Bronchus fibroblast of lung (primary cell): ENCODE data around the gene MXRA8. TPM values are rescaled to one million over a fixed set of nuclear protein-coding genes. Genes with fewer than 3 reads are reported as not detected.

Experiments used
- total RNA-seq: library from RNA; depleted of rRNA; stranded (reverse); fragments of >200 nt; gene quantifications from 2 replicates; pipeline ENCODE4 v1.2.3, GENCODE V29; 2015

MXRA8 gene, protein sequence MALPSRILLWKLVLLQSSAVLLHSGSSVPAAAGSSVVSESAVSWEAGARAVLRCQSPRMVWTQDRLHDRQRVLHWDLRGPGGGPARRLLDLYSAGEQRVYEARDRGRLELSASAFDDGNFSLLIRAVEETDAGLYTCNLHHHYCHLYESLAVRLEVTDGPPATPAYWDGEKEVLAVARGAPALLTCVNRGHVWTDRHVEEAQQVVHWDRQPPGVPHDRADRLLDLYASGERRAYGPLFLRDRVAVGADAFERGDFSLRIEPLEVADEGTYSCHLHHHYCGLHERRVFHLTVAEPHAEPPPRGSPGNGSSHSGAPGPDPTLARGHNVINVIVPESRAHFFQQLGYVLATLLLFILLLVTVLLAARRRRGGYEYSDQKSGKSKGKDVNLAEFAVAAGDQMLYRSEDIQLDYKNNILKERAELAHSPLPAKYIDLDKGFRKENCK
- total RNA-seq, result 382 and 409 TPM in 2 replicates

GRCh38 chr1:1358433-1359271, at the start of gene MXRA8:
Gene MXRA8 (minus strand): TSS chr1:1358555. CDS start chr1:1358504, 51 bp downstream.

DNA sequence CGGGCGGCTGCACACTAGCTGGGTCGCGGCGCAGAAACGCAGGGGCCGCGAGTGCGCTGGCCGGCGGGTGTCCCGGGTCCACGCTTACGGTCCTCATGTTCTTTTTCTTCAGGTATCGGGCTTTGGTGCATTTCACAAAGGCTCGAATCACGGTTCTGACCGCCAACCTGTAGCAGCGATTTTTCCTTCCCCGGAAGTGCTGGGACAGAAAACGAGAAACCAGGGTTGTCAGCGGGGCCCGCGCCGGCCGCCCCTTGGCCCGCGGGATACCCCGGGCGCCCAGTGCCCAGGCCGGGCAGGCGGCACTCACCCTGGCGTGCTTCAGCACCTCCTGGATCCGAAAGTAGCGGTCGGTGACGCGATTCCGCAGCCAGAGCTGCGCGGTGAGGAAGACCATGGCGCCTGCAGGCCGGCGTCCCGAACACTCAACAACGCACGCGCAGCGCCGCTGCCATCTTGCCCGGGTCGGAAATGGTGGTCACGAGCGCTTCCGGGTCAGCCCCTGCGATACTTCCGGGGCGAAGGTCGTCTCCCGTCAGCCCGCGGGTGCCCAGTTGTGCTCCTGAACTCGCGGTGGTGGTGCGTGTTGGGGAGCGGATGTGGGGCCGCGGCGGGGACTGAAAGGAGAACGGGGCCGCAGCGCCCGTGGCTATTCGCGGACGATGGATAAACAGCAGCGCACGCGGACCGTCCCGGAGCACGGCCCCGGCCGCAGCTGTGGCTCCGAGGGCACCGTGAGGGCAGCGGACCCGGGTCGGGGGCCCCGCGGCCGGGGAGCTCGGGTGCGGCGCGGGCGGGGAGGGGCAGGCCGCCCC, 48.7 kb upstream of the MXRA8 start, which contains the start of gene MRPL20:
Gene MRPL20 (minus strand): TSS at position 473 of the 815 bp plus-strand sequence. CDS start 76 bp downstream, at position 397.

GRCh38 chr1:1399187-1399871, 41.0 kb upstream of the MXRA8 start, which contains the start of gene CCNL2:
Gene CCNL2 (minus strand): TSS chr1:1399335. CDS start chr1:1399306, 29 bp downstream.

GRCh38 chr1:1374929-1375662, 16.7 kb upstream of the MXRA8 start, which contains the start of gene AURKAIP1:
Gene AURKAIP1 (minus strand): TSS chr1:1375207. CDS start chr1:1374756, 451 bp downstream.

DNA sequence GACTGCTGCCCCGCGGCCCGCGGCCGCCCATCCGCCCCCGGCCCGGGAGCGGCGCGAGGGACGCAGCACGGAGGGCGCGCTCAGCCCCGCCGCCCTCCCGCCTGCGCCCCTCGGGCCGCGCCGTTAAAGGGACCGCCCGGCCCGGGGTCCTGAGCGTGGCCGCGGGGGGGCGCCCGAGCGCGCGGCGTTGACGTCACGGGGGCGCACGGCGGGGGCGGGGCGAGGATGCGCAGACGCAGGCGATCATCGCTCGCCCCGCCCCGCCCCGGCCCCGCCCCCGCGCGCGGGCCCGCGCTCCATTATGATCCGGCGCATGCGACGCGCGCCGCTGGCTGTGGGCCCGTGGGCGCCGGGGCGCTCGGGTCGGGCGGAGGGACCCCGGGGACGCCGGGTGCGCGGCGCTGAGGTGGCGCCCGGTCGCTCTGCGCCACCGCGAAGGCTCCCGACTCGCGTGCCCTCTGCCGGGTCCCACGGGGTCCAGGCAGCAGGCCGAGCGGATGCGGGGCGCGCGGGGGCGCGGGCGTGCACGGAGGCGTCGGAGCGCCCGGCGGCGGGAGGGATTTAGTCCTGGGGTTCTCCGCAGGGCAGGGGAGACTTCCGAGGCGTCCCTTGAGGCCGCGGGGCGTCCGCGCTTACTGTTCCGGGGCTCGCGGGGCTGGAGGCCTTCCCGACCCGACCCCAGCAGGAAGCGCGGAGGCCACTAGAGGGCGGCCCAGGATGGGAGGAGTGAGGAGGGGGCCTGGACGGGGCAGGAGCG, 8.9 kb downstream of the MXRA8 start, which contains the start of gene DVL1:
Gene DVL1 (minus strand): TSS at position 163 of the 757 bp plus-strand sequence. CDS start 353 bp downstream, outside the sequence.

DNA sequence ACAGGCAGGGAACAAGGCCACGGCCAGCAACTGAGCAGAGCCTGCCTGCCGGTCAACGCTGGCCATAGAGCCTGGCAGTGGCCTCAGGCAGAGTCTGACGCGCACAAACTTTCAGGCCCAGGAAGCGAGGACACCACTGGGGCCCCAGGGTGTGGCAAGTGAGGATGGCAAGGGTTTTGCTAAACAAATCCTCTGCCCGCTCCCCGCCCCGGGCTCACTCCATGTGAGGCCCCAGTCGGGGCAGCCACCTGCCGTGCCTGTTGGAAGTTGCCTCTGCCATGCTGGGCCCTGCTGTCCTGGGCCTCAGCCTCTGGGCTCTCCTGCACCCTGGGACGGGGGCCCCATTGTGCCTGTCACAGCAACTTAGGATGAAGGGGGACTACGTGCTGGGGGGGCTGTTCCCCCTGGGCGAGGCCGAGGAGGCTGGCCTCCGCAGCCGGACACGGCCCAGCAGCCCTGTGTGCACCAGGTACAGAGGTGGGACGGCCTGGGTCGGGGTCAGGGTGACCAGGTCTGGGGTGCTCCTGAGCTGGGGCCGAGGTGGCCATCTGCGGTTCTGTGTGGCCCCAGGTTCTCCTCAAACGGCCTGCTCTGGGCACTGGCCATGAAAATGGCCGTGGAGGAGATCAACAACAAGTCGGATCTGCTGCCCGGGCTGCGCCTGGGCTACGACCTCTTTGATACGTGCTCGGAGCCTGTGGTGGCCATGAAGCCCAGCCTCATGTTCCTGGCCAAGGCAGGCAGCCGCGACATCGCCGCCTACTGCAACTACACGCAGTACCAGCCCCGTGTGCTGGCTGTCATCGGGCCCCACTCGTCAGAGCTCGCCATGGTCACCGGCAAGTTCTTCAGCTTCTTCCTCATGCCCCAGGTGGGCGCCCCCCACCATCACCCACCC, 27.0 kb downstream of the MXRA8 start, which contains the start of gene TAS1R3:
Gene TAS1R3 (plus strand): TSS at position 213 of the 898 bp plus-strand sequence. CDS start 66 bp downstream, at position 279.

DNA sequence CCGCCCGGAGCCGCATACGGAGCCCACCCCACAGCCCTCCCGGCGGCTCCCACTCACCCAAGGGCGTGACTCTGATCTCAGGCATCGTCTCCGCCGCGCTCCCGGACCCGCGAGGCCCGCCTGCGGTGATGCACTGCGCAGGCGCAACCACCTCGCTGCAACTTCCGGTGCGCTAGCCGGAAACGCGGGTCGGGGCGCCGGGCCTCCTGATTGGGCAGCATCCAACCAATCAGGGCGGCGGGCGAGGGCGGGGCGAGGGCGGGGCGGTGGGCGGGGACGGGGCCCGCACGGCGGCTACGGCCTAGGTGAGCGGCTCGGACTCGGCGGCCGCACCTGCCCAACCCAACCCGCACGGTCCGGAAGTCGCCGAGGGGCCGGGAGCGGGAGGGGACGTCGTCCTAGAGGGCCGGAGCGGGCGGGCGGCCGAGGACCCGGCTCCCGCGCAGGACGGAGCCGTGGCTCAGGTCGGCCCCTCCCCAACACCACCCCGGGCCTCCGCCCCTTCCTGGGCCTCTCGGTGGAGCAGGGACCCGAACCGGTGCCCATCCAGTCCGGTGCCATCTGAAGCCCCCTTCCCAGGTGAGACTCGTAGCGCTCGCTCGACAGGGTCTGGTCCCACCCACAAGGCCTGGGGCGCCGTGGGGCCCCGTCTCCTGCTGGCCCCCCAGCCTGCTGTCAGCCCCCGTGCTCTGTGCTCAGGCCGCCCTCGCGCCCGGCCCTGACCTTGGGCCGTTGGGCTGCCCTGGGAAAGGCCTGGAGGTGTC, 33.6 kb downstream of the MXRA8 start, which contains the start of the genes CPTP and INTS11:
Gene CPTP (plus strand): TSS at position 279 of the 764 bp plus-strand sequence. CDS start 2,109 bp downstream, outside the sequence.
Gene INTS11 (minus strand): TSS at position 137 of the 764 bp plus-strand sequence. CDS start 52 bp downstream, at position 85.

DNA sequence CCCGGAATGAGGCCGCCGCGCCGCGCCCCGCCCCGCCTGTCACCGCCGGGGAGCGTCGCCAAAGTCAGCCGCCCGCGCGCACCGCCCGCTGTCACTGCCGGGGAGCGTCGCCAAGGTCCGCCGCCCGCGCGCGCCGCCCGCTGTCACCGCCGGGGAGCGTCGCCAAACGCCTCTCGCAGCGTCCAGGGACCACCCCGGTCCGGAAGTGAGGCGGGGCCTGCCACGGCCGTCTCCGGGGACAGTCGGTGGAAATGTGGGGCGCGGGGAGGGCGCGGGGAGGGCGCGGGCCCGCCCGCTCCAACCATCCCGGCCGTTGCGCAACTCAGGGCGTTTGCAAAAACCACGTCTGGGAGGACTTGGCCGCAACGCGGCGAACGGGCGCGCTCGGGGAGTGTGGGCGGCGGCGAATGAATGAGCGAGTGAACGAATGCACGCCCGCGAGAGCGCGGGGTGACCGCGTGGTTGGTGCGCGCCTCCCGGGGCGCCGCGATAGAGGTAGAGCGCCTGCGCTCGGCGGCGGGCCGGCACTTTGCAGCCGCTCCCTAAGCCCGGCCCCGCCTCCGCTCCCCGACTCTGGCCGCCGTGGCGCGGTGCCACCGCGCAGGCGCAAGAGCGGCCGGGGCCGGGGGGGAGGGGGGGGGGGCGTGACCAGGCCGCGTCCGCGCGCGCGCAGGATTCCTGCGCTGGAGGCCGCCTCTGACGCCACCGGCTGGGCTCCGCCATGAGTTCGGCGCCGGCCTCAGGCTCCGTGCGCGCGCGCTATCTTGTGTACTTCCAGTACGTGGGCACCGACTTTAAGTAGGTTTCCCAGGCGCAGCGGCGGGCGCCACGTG, 50.2 kb downstream of the MXRA8 start, which contains the start of the genes ACAP3 and PUSL1:
Gene ACAP3 (minus strand): TSS at position 8 of the 833 bp plus-strand sequence. CDS start 115 bp downstream, outside the sequence.
Gene PUSL1 (plus strand): TSS at position 675 of the 833 bp plus-strand sequence. CDS start 47 bp downstream, at position 722.

Other genes starting within 250 kb of the MXRA8 start
- gene C1orf159, start 242.5 kb downstream of the MXRA8 start, total RNA-seq, result 13.8 and 14.7 TPM in 2 replicates
- gene TTLL10, start 184.7 kb downstream of the MXRA8 start, total RNA-seq, result not detected in 2 replicates
- 0.34 TPM in 1 of 2 replicates, not detected in the other for gene TNFRSF18, start 152.0 kb downstream of the MXRA8 start, total RNA-seq
- 0.17 and 0.30 TPM in 2 replicates for gene TNFRSF4, start 144.4 kb downstream of the MXRA8 start, total RNA-seq
- gene SDF4, start 126.6 kb downstream of the MXRA8 start, total RNA-seq, result 125 and 128 TPM in 2 replicates
- gene B3GALT6, start 126.3 kb downstream of the MXRA8 start, total RNA-seq, result 23.2 and 25.7 TPM in 2 replicates
- gene C1QTNF12, start 111.8 kb downstream of the MXRA8 start, total RNA-seq, result 0.17 and 0.59 TPM in 2 replicates
- gene UBE2J2, start 84.7 kb downstream of the MXRA8 start, total RNA-seq, result 45.9 and 61.7 TPM in 2 replicates
- gene SCNN1D, start 78.1 kb downstream of the MXRA8 start, total RNA-seq, result 0.30 and 1.2 TPM in 2 replicates
- 27.6 and 28.9 TPM in 2 replicates for gene ACAP3, start 50.6 kb downstream of the MXRA8 start, total RNA-seq
- 32.4 and 42.2 TPM in 2 replicates for gene PUSL1, start 50.0 kb downstream of the MXRA8 start, total RNA-seq
- 112 and 113 TPM in 2 replicates for gene INTS11, start 33.9 kb downstream of the MXRA8 start, total RNA-seq
- gene CPTP, start 33.8 kb downstream of the MXRA8 start, total RNA-seq, result 26.0 and 29.1 TPM in 2 replicates
- gene TAS1R3, start 27.3 kb downstream of the MXRA8 start, total RNA-seq, result under 0.01 TPM in 2 replicates
- gene DVL1, start 9.1 kb downstream of the MXRA8 start, total RNA-seq, result 60.1 and 71.6 TPM in 2 replicates
- 193 and 196 TPM in 2 replicates for gene AURKAIP1, start 16.7 kb upstream of the MXRA8 start, total RNA-seq
- 53.2 and 54.5 TPM in 2 replicates for gene CCNL2, start 40.8 kb upstream of the MXRA8 start, total RNA-seq
- gene MRPL20, start 48.7 kb upstream of the MXRA8 start, total RNA-seq, result 153 and 190 TPM in 2 replicates
- gene ANKRD65, start 62.7 kb upstream of the MXRA8 start, total RNA-seq, result 0.45 and 0.50 TPM in 2 replicates
- gene VWA1, start 77.1 kb upstream of the MXRA8 start, total RNA-seq, result 7.1 and 7.9 TPM in 2 replicates
- gene ATAD3C, start 91.1 kb upstream of the MXRA8 start, total RNA-seq, result under 0.01 TPM in 1 of 2 replicates, not detected in the other
- 25.1 and 26.3 TPM in 2 replicates for gene ATAD3B, start 113.2 kb upstream of the MXRA8 start, total RNA-seq
- 65.6 and 66.2 TPM in 2 replicates for gene ATAD3A, start 153.6 kb upstream of the MXRA8 start, total RNA-seq
- 3.0 and 4.0 TPM in 2 replicates for gene TMEM240, start 182.1 kb upstream of the MXRA8 start, total RNA-seq
- 115 and 136 TPM in 2 replicates for gene SSU72, start 216.3 kb upstream of the MXRA8 start, total RNA-seq
- 3.1 and 3.4 TPM in 2 replicates for gene FNDC10, start 241.6 kb upstream of the MXRA8 start, total RNA-seq